Middle frontal gyrus (tissue), 1 donor: ENCODE measurements around the gene IFRD1.
"Not testable (repeated sequence)": the region's sequence is repeated elsewhere in the genome, so short reads cannot be mapped to it uniquely, and the experiment has no call there.

ENCODE experiments used
- DNase-seq: peaks from one replicate; pipeline ENCODE4 v3.0.0-alpha.2; 2015; ENCODE audit warnings: low spot score; ENCODE audit errors: extremely low spot score

IFRD1 gene

GRCh38 chr7:112515989-112516388 is 65.7 kb downstream of the IFRD1 start:
- no peak for DNase-seq

- not testable (repeated sequence) for DNase-seq
These were observed 66.2 kb downstream of the IFRD1 start for GRCh38 chr7:112516418-112516817.

- no peak for DNase-seq
These were observed 67.2 kb downstream of the IFRD1 start for GRCh38 chr7:112517487-112517886.

GRCh38 chr7:112520787-112521186 is 70.5 kb downstream of the IFRD1 start:
- no peak for DNase-seq

GRCh38 chr7:112521942-112522341 is 71.7 kb downstream of the IFRD1 start:
- no peak for DNase-seq

- DNase-seq, result no peak
These were observed 73.6 kb downstream of the IFRD1 start for GRCh38 chr7:112523871-112524270.
